Measurements from ENCODE around the gene RDX.

DNA sequence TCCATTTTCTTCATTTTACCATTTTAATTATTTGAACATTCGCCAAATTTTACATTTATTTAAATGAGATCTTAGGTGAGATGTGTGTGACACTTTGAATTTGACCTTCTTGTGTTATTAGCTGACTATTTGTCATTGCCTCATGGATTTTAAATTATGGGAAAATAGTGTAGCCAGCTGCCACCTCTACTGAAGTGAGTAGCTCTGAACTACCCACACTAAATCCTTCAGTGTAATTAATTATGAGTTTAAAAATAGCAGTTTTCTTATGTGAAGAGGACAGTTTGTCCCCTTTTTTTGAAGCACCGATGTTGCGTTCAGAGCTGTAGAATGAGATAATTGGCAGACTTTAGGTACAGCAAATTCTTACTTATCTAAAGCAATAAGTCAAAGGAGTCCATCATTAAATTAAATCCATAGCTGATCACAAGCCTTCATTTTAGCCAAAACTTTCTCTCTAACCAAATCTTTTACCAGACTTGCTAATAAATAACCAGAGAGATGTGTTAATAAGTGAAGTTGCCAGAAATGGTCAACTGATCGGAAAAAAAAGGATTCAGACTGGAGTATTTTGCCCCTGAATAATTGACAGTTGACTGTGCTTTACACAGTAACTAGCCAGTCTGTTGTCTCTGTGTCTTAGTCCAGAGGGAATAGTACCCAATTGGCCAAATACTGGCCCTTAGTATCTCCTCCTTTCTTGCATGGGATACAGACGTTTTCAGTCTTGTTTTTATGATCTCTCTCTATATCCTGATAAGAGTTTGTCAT lies 128.2 kb downstream of the RDX start:
- TF ChIP-seq, protein P1, sequence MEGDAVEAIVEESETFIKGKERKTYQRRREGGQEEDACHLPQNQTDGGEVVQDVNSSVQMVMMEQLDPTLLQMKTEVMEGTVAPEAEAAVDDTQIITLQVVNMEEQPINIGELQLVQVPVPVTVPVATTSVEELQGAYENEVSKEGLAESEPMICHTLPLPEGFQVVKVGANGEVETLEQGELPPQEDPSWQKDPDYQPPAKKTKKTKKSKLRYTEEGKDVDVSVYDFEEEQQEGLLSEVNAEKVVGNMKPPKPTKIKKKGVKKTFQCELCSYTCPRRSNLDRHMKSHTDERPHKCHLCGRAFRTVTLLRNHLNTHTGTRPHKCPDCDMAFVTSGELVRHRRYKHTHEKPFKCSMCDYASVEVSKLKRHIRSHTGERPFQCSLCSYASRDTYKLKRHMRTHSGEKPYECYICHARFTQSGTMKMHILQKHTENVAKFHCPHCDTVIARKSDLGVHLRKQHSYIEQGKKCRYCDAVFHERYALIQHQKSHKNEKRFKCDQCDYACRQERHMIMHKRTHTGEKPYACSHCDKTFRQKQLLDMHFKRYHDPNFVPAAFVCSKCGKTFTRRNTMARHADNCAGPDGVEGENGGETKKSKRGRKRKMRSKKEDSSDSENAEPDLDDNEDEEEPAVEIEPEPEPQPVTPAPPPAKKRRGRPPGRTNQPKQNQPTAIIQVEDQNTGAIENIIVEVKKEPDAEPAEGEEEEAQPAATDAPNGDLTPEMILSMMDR (conservative IDR thresholded peaks at IDR 0.05 in 1 of 2, IDR thresholded peaks at IDR 0.05 in 1 of 2; ENCODE audit: low read depth in 1 of 2, low read length in 2 of 2): no peak
- no peak for TF ChIP-seq EZH2 (IDR thresholded peaks at IDR 0.05; ENCODE audit: low read length, missing control alignments)

Data from fibroblast of lung (primary cell).